Left renal pelvis (tissue), 4 donors: ENCODE data around the gene PRR29. TPM values are rescaled to one million over a fixed set of nuclear protein-coding genes. Genes with fewer than 3 reads are reported as not detected.
"Not testable (repeated sequence)": the region's sequence is repeated elsewhere in the genome, so short reads cannot be mapped to it uniquely, and the experiment has no call there.

ENCODE experiments used
- DNase-seq, 4 donors: peaks; one replicate each; pipeline ENCODE4 v3.0.0-alpha.2; 2013; ENCODE audit warnings: low read depth in 4 of 4, low spot score in 3 of 4
- polyA plus RNA-seq, 4 donors: library from polyadenylated mRNA; unstranded; fragments of 120-200 nt; gene quantifications; one replicate each; pipeline ENCODE4 v1.2.1, GENCODE V29; 2013; ENCODE audit not compliant: insufficient read length in 4 of 4

The PRR29 gene
- polyA plus RNA-seq, 4 donors: 1.2 to 3.9 (median 3.1) TPM

GRCh38 chr17:64008346-64008745, 10.2 kb downstream of the PRR29 start:
- DNase-seq: no peak

- DNase-seq: no peak
Observed at GRCh38 chr17:64008830-64009229, 10.7 kb downstream of the PRR29 start.

- no peak for DNase-seq
Observed at GRCh38 chr17:64009571-64010402, 11.6 kb downstream of the PRR29 start.

GRCh38 chr17:64015447-64015846, 17.3 kb downstream of the PRR29 start:
- no peak for DNase-seq

GRCh38 chr17:64016231-64016784, 18.2 kb downstream of the PRR29 start:
- DNase-seq: no peak

- DNase-seq: no peak
Observed at GRCh38 chr17:64016974-64017373, 18.8 kb downstream of the PRR29 start.

GRCh38 chr17:64017381-64017980, 19.3 kb downstream of the PRR29 start:
- no peak for DNase-seq

GRCh38 chr17:64019551-64019961, 21.4 kb downstream of the PRR29 start:
- not testable (repeated sequence) for DNase-seq

GRCh38 chr17:64020056-64020766, 22.1 kb downstream of the PRR29 start, which contains the start of gene ICAM2:
Gene ICAM2, minus strand, starts transcription at chr17:64020633. Its CDS starts 13,942 bp downstream, at chr17:64006691.
- DNase-seq: no peak

GRCh38 chr17:64022611-64023063, 24.5 kb downstream of the PRR29 start:
- no peak for DNase-seq

- DNase-seq: no peak
Observed at GRCh38 chr17:64024215-64024654, 26.1 kb downstream of the PRR29 start.

- no peak for DNase-seq
Observed at GRCh38 chr17:64024781-64025731, 26.9 kb downstream of the PRR29 start.

GRCh38 chr17:64025732-64026294, 27.7 kb downstream of the PRR29 start:
- DNase-seq: peak in 1 of 4 donors; percentile 40

GRCh38 chr17:64028874-64029464, 30.8 kb downstream of the PRR29 start:
- no peak for DNase-seq

- no peak for DNase-seq
Observed at GRCh38 chr17:64032081-64032480, 33.9 kb downstream of the PRR29 start.

GRCh38 chr17:64036198-64036922, 38.2 kb downstream of the PRR29 start:
- DNase-seq: no peak

- DNase-seq: no peak
Observed at GRCh38 chr17:64037180-64037579, 39.0 kb downstream of the PRR29 start.

- no peak for DNase-seq
Observed at GRCh38 chr17:64037802-64038201, 39.7 kb downstream of the PRR29 start.
